Lung microvascular endothelial cell (primary cell): ENCODE data around the gene ADI1. TPM values are rescaled to one million over a fixed set of nuclear protein-coding genes. Genes with fewer than 3 reads are reported as not detected.
"Not testable (repeated sequence)": the region's sequence is repeated elsewhere in the genome, so short reads cannot be mapped to it uniquely, and the experiment has no call there.

Source experiments
- DNase-seq, 2 donors: peaks; one replicate each; pipeline versions ENCODE4 v3.0.0 to v3.0.0-alpha.2; 2010; ENCODE audit warnings: low read depth in 2 of 2
- total RNA-seq: library from RNA; depleted of rRNA; stranded (reverse); fragments of >200 nt; gene quantifications from 2 replicates; pipeline ENCODE4 v1.2.1, GENCODE V29; 2014

Gene ADI1
- total RNA-seq, 1 donor from 2014 or later, result 56.5 TPM

DNA sequence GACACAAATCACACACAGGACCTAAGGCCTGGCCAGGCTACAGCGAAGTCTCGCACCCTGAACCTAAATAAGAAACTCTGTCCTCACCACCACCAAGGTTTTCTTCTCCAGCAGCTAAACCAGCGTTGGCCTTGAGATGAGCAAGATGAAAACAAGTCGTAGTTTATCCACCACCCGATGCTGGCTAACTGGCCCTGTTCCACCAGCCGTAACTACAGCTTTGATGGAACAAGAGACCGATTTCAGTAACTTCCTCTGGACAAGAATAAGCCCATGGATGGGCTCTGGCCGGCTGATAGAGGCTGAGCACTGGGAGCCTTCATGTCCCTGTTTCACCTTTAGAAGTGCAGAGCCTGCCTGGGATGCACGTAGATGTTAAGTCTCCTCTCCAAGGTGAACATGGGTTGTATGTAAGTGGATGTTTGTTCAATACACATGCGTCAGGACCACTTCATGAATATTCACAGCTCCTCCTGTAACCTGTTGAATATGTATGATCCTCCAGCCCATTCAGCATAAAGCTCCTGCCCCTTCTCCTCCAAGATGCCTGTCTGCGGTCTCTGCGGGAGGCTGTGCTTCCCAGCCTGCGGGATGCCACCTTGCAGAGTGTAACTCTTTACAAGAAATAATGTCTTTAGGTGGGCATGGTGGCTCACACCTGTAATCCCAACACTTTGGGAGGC lies 24.2 kb downstream of the ADI1 start:
- DNase-seq, result no peak

GRCh38 chr2:3493615-3494007 lies 25.7 kb downstream of the ADI1 start:
- peak; percentile 30 to 68 for DNase-seq

GRCh38 chr2:3492951-3493614 lies 26.2 kb downstream of the ADI1 start:
- DNase-seq, result peak in 1 of 2 donors; percentile 88

- DNase-seq, result not testable (repeated sequence)
Observed at GRCh38 chr2:3492475-3492787, 26.9 kb downstream of the ADI1 start.

DNA sequence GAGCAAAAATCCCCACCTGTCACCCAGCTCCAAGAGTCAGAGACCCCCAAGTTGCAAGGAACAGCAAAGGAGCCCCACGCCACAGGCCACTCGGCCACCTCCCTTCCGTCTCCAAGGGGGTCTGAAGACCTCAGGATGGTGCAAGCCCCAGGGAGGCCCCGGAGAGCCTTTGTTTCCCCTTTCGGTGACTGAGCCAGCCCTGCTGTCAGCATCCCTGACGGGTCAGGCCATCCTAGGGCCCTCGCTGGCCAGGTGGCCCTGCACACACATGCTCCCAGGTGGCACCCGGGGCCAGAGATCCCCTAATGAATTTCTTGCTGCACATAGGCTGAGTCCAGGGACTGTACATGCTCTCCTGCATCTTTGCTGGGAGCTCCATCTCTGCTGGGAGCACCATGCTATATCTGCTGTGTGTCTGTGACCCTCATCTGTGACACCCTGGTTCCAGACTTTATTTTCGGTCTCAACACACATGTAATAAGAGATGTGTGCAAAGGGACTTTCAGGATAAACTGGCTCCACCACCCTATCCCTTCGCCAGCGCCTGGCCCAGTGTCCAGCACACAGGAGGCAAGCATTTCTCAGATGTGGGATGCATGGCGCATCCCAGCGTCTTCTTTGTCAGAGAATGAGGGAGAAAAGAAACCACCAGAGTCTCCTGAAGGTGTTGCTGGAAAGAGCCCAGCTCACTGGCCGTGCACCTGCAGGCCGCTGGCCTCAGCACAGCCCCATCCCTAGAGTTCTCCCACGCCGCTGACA lies 27.4 kb downstream of the ADI1 start:
- DNase-seq, result no peak

DNA sequence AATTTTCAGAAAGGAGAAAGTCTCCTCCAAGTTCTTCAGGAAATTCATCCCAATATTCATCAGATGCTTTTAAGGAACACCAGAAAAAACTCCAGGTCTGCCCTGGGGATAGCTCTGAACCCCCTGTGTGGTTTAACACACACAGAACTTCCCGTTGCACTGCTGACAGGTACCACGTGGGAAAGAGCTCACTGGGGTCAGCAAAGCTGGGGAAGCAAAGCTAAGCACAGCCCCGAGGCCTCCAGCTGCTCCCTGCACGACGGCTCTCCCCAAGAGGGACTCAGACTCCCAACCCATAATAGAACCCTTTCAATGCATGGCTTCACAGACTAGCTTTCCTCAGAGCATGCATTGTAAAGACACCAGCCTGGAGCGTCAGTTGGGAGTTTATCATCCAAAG lies 28.0 kb downstream of the ADI1 start:
- DNase-seq, result no peak

GRCh38 chr2:3490191-3491170 lies 28.9 kb downstream of the ADI1 start:
- DNase-seq, result no peak

- no peak for DNase-seq
Observed at GRCh38 chr2:3489764-3490115, 29.6 kb downstream of the ADI1 start.

DNA sequence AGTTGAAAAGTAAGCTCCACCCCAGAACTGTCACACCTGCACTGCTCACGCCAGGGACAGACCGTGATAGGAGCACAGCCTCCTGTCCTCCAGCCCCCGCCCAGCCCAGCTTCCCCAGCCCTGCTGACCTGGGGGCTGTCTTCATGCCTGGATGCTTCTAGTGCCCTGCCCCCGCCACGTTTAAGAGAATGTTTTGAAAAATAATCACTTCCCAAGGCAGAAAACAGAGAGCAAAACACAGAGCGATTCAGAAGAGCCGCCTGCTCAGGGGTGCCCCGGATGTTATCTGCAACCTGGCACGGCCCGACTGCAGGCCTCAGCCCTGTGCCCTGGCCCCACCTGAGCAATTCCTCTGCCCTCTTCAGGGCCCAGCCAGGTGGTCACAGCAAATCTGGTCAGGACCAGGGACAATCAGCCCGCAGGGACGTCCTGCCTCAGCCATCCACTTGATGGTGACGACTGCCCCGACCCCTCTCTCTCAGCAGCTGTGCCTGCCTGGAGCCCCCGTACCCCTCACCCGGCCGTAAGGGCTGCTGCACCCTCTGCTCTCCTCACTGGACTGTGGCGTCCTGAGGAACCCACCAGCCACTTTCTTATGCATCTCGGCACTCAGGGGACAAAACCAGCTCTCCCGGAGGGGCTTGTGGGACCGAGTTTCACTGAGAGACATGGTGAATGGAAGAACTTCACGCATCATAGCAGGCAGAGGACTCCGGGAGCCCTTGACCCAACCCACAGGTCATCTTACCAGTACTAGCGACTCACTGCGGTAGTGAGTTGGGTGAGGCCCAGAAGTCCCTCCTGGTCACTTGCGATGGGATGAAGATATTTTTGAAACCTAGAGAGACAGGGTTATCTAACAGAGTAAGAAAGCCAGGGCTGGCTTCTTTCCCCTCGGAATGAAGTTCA lies 30.2 kb downstream of the ADI1 start:
- DNase-seq, result no peak

GRCh38 chr2:3488061-3488531 lies 31.2 kb downstream of the ADI1 start:
- DNase-seq, result no peak

DNA sequence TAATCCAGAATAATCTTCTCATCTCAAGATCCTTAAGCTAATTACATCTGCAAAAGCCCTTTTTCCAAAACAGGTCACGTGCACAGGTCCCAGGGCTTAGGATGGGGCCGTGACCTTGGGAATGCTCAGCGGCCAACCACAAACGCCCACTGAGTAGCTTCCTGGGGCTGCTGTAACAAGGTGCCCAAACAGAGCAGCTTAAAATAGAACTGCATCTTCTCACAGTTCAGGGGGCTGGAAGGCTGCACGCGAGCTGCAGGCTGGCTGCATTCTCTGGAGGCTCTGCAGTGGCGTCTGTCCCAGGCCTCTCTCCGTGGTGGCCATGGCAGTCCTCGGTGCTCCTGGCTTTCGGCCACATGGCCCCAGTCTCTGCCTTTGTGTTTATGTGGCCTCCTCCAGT lies 31.9 kb downstream of the ADI1 start:
- DNase-seq, result no peak

DNA sequence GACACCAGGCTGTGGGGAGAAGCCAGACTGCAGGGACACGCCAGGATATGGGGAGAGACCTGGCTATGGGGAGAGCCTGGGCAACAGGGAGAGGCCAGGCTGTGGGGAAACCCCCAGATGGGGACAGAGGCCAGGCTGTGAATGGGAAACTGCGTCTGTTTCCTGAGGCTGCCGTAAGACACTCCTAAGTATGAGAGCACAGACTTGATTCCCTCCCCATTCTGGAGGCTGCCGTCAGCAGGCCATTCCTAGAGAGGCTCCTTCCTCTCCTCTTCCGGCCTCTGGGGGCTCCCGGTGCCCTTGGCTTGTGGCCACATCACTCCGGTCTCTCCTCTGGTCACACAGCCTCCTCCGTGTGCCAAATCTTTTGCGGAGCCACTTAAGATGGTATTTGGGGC lies 32.3 kb downstream of the ADI1 start:
- DNase-seq, result no peak

DNA sequence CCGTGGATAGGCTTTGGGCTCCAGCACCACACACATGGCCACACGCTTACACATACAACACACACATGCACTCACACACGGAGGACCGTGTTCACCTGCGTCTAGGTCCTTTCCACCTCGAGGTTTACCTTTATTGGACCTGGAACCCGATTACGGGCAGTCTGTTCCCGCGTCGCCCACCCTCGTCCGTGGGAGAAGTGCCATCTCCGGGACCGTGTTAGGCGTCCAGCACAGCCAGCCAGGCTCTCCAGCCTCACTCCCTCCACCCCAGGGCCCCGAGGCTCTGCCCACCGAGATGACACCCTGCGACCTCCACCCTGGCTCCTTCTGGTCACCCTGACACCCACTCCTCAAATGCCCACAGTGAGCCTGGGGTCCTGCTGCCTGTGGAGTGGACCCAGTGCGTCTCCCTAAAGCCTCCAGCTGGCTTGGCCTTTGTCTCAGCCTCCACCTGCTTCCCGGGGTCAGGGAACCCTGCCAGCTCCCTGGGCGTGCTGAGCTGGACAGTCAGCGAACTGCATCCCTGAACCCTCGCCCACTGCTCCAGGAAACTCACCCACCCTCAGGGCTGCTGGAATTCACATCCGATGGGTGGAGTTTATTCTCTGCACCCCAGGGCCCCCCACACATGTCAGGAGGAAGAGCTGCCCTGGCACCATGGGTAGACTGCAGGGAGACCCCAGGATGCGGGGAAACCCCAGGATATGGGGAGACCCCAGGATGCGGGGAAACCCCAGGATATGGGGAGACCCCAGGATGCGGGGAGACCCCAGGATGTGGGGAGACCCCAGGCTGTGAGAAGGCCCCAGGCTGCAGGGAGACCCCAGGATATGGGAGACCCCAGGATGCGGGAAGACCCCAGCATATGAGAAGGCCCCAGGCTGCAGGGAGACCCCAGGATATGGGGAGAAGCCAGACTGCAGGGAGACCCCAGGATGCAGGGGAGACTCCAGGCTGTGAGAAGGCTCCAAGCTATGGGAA lies 33.0 kb downstream of the ADI1 start:
- no peak for DNase-seq

GRCh38 chr2:3485166-3485565 lies 34.2 kb downstream of the ADI1 start:
- no peak for DNase-seq

DNA sequence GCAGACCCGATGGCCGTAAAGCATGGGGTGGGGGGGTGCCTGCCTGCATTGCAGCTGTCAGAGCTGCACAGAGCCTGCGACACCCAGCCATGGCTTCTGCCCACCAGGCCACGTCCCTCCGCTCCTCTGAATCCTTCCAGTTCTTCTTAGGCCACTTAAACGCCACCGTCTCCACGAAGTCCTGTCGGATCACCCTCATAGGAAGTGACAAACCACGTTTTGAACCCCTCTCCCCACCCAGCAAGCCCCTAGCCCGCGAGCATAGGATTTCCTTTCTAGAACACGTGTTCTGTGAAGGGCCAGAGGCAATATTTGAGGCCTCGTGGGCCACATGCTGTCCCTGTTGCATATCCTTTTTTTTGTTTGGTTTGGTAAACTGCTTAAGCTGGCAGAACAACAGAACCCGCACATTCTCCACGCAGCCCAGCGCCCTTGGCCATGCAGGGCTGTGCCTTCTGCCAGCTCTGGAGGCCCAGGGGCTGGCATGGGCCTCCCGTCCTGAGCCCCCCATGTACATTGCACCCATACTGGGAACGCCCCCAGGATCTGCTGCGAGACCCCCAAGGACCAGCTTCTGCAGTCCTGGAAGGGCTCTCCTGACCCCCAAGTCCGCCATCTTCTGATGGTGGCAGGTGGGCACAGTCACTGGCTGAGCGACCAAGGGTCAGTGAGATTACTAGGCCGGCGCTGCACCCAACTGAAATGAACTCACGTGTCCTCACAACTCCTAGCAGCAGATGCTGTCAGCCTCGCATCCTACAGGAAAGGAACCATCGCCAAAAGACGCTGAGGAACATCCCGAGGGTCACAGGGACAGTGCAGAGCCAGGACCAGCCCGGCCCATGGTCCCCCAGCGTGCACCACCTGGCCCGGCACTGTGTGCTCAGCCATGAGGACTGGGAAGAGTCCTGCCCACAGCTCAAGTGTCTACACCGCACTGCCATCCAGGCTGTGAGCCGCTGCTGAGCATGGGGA lies 35.1 kb downstream of the ADI1 start:
- DNase-seq, result no peak

DNA sequence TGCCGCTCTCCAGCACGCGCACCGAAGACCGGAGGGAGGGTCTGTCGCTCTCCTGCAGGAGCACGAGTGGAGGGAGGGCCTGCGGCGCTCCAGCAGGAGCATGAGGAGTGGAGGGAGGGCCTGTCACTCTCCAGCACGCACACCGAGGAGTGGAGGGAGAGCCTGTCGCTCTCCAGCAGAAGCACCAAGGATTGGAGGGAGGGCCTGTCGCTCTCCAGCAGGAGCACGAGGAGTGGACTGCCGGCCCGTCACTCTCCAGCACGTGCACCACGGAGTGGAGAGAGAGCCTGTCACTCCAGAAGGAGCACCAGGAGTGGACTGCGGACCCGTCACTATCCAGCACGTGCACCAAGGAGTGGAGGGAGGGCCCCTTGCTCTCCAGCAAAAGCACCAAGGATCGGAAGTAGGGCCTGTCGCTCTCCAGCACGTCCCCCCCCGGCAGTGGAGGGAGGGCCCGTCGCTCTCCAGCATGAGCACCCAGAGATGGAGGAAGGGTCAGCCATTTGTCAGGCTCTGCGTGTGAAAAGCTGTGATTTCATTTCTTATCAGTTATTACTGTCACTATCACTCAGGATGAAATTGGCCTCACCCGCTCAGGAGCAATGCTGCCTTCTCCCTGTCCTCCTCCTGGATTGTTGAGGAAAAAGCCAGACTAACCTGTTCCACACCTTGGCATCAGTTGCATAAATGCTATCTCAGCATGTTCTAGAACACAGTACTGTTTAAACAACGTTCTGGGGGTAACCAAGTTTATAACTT lies 35.9 kb downstream of the ADI1 start:
- peak; percentile 51 to 59 for DNase-seq

DNA sequence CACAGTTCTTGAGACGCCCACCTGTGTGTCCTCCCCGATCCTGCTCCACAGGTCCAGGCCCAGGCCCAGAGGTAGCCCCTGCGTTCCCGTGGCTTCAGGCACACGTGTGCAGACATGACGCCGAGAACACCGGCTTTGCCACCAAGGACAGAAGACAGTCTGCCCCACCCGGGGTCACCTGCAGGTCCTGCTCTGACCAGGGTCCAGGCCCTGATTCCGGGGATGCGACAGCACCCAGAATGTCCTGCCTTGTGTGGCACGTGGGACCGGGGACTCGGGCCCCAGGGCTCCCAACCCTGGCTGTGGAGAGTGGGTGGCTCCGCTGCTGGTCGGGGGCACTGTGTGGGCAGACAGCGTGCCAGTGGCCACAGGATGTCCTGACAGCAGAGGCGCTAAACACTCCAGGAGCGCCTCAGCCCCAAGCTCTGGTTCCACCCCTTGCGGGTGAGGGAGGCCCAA lies 36.9 kb downstream of the ADI1 start:
- DNase-seq, result no peak
